K562 (cell line): ENCODE data around the gene CACNA2D4.

ENCODE experiments used
- BACH1 ChIP-seq: fragments of 200-800 bp; sonication (Bioruptor generic); IDR thresholded peaks from 2 replicates; pipeline ENCODE4 v1.6.1; 2016; ENCODE audit warnings: missing genetic modification characterization, missing compliant biosample characterization
- CBX5 ChIP-seq: IDR thresholded peaks from 2 replicates; pipeline ENCODE4 v1.6.1; 2014; ENCODE audit warnings: low read depth, borderline replicate concordance
- CCAR2 ChIP-seq: fragments of 200-400 bp; formaldehyde crosslinking; IDR thresholded peaks from 2 replicates; pipeline ENCODE4 v1.6.1; 2017; ENCODE audit warnings: mild to moderate bottlenecking, low read depth, low read length
- CTCF ChIP-seq, 3 experiments: IDR thresholded peaks in 2 of 3; conservative IDR thresholded peaks in 1 of 3; 2 replicates each; pipeline ENCODE4 v1.5.1; 2011 to 2012; ENCODE audit warnings: low read length in 3 of 3, mild to moderate bottlenecking in 3 of 3, control low read depth in 2 of 3, improper control_type of control experiment in 1 of 3, inconsistent platforms in 1 of 3, low read depth in 1 of 3, mixed read lengths in 1 of 3, moderate library complexity in 1 of 3; ENCODE audit not compliant: insufficient read depth in 2 of 3
- FOXO4 ChIP-seq: fragments of 450-650 bp; formaldehyde crosslinking; IDR thresholded peaks from 2 replicates; pipeline ENCODE4 v1.4.0; 2020; ENCODE audit warnings: mild to moderate bottlenecking, moderate library complexity
- JUND ChIP-seq, 2 experiments: IDR thresholded peaks; 2 replicates in 1 of 2; 3 replicates in 1 of 2; pipeline ENCODE4 v1.6.1; 2011; ENCODE audit warnings: borderline replicate concordance in 2 of 2, low read depth in 2 of 2, low read length in 2 of 2, improper control_type of control experiment in 1 of 2, missing biosample characterization in 1 of 2, missing genetic modification characterization in 1 of 2, missing genetic modification reagents in 1 of 2
- PATZ1 ChIP-seq: fragments of 250-450 bp; sonication (Bioruptor Pico); IDR thresholded peaks from 2 replicates; pipeline ENCODE4 v1.5.0; 2020; ENCODE audit warnings: mild to moderate bottlenecking, borderline replicate concordance
- SOX6 ChIP-seq: fragments of 450-650 bp; IDR thresholded peaks from 2 replicates; pipeline ENCODE4 v1.6.1; 2014; ENCODE audit warnings: mild to moderate bottlenecking
- THRA ChIP-seq: fragments of 450-650 bp; IDR thresholded peaks from 2 replicates; pipeline ENCODE4 v1.6.1; 2017; ENCODE audit warnings: mild to moderate bottlenecking, moderate library complexity
- ZBTB49 ChIP-seq: sonication (generic); formaldehyde crosslinking; IDR thresholded peaks from 2 replicates; pipeline ENCODE4 v1.8.0; 2022; ENCODE audit warnings: missing genetic modification reagents, mild to moderate bottlenecking, borderline replicate concordance
- ZC3H4 ChIP-seq: sonication (generic); formaldehyde crosslinking; IDR thresholded peaks from 2 replicates; pipeline ENCODE4 v1.9.0; 2021; ENCODE audit warnings: missing genetic modification reagents, borderline replicate concordance
- ZNF512 ChIP-seq: IDR thresholded peaks from 2 replicates; pipeline ENCODE4 v1.6.1; 2016; ENCODE audit warnings: missing genetic modification characterization, missing compliant biosample characterization

GRCh38 chr12:1870086-1870485 is 48.4 kb downstream of the CACNA2D4 start:
- TF ChIP-seq SOX6 (no peak), ZNF512 (tag) (no peak), CTCF (IDR thresholded peaks at IDR 0.05 in 2 of 3, conservative IDR thresholded peaks at IDR 0.05 in 1 of 3; ENCODE audit: insufficient read depth in 2 of 3, low read depth in 1 of 3, low read length in 3 of 3) (no peak), PATZ1 (CRISPR knock-in tag) (no peak), CCAR2 (no peak), ZC3H4 (no peak), THRA (no peak), ZBTB49 (CRISPR knock-in tag) (no peak), BACH1 (tag) (no peak), FOXO4 (CRISPR knock-in tag) (no peak), CBX5 (no peak), JUND (IDR thresholded peaks at IDR 0.05; ENCODE audit: borderline replicate concordance, low read depth, low read length) (no peak), JUND (tag; IDR thresholded peaks at IDR 0.05; ENCODE audit: borderline replicate concordance, low read depth, low read length) (no peak)
